ENCODE measurements around the gene CTNNA3.

DNA sequence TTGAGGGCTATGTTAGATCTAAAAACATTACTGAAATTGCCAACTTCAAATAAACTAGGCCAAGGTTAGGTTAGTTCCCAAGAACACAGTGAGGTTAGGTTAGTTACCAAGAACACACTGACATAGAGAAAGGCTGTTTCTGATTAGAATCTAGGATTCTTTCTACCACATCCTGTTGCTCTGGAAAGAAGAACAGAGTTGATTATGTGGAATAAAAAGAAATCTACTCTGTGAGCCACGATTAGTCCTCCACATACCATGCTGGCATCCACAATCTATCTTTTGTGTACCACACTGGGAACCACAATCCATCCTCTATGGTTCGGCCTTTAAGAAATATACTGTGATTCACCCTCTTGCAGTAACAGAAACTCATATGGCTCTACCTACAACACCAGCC lies 678.8 kb downstream of the CTNNA3 start:
- TF ChIP-seq TCF7L2 (IDR thresholded peaks at IDR 0.05; ENCODE audit: low read depth, low read length) (no peak), CTCF (IDR thresholded peaks at IDR 0.05) (no peak)
